HepG2 (cell line): ENCODE results near the gene SHISA9. TPM values are rescaled to one million over a fixed set of nuclear protein-coding genes. Genes with fewer than 3 reads are reported as not detected.

Experiments
- ATAC-seq: fragments of 200-7000 bp; cut with Tn5 transposase; 3 replicates; pipeline ENCODE4 v1.9.1; 2020; ENCODE audit warnings: mild to moderate bottlenecking, moderate library complexity
- BruUV-seq: library from RNA; stranded (reverse); fragments of 400-500 nt; replicated peaks from 2 replicates; lab custom pipeline; 2021; lab: Mats Ljungman, UMichigan
- CTCF ChIA-PET: fragments of 300-600 bp; formaldehyde crosslinking; extraction: SDS; loops from one replicate; lab custom pipeline; 2021; ENCODE audit warnings: low total read pairs, inconsistent platforms, low intra/inter-chr PET ratio; lab: Yijun Ruan, JAX
- POLR2A ChIA-PET: fragments of 350-600 bp; sonication (Branson Sonifier 250); formaldehyde crosslinking; loops from one replicate; lab custom pipeline; 2020; ENCODE audit warnings: antibody characterized with exemption, inconsistent platforms; lab: Yijun Ruan, JAX
- DNase-seq: peaks from one replicate; pipeline ENCODE4 v3.0.0-alpha.2; 2015; ENCODE audit warnings: low spot score
- FAIRE-seq: peaks from 3 replicates; lab custom pipeline; 2011; peaks lifted over from hg19 to GRCh38; lab: Jason Lieb, UNC
- H2AFZ ChIP-seq: one replicate; pipeline ENCODE4 v1.6.1; 2011; ENCODE audit warnings: low read length, inconsistent platforms
- H3K27ac ChIP-seq: fragments of 300-600 bp; 3 replicates; pipeline ENCODE4 v1.8.0; 2011; ENCODE audit warnings: mixed run types, mild to moderate bottlenecking, mixed read lengths, low read length, inconsistent platforms; ENCODE audit not compliant: insufficient read depth; ENCODE audit errors: extremely low read length
- H3K27me3 ChIP-seq, 2 experiments: fragments of 200-600 bp in 1 of 2; 2 replicates in 1 of 2; 3 replicates in 1 of 2; pipeline versions ENCODE4 v1.6.0 to v1.8.0; 2011; ENCODE audit warnings: low read length in 2 of 2, mild to moderate bottlenecking in 2 of 2, moderate library complexity in 2 of 2, inconsistent platforms in 1 of 2; ENCODE audit not compliant: insufficient read depth in 2 of 2, control insufficient read depth in 1 of 2
- H3K36me3 ChIP-seq, 2 experiments: fragments of 200-600 bp in 1 of 2; replicated peaks in 1 of 2; 2 replicates in 1 of 2; 3 replicates in 1 of 2; pipeline versions ENCODE4 v1.5.1 to v1.8.0; 2011; ENCODE audit warnings: low read length in 2 of 2, inconsistent platforms in 1 of 2; ENCODE audit not compliant: insufficient read depth in 2 of 2, control insufficient read depth in 1 of 2
- H3K4me1 ChIP-seq: 2 replicates; pipeline ENCODE4 v1.5.1; 2012; ENCODE audit warnings: low read length, inconsistent platforms; ENCODE audit not compliant: insufficient read depth
- H3K4me2 ChIP-seq: 2 replicates; pipeline ENCODE4 v1.6.0; 2011; ENCODE audit warnings: low read depth, low read length, inconsistent platforms
- H3K4me3 ChIP-seq, 3 experiments: fragments of 200-600 bp in 1 of 3; sonication (generic), shearing (Covaris generic) in 1 of 3; replicated peaks in 1 of 3; 2 replicates each; pipeline ENCODE4 v1.5.1; 2011 to 2016; ENCODE audit warnings: low read length in 3 of 3, inconsistent platforms in 2 of 3, low read depth in 2 of 3, mild to moderate bottlenecking in 2 of 3, control low read depth in 1 of 3, mixed read lengths in 1 of 3; ENCODE audit not compliant: insufficient read depth in 1 of 3
- H3K79me2 ChIP-seq: one replicate; pipeline ENCODE4 v1.6.1; 2011; ENCODE audit warnings: low read length, inconsistent platforms; ENCODE audit not compliant: insufficient read depth
- H3K9ac ChIP-seq: 2 replicates; pipeline ENCODE4 v1.6.0; 2011; ENCODE audit warnings: mild to moderate bottlenecking, low read depth, low read length, inconsistent platforms; ENCODE audit not compliant: insufficient read depth
- H3K9me3 ChIP-seq: 2 replicates; pipeline ENCODE4 v1.5.1; 2012; ENCODE audit warnings: mild to moderate bottlenecking, low read length
- H4K20me1 ChIP-seq: 2 replicates; pipeline ENCODE4 v1.6.0; 2011; ENCODE audit warnings: inconsistent platforms, mild to moderate bottlenecking, low read length, moderate library complexity; ENCODE audit not compliant: insufficient read depth
- ATF2 ChIP-seq: sonication (generic); formaldehyde crosslinking; IDR thresholded peaks from 2 replicates; pipeline ENCODE4 v1.4.0; 2020; ENCODE audit warnings: missing genetic modification reagents
- HBP1 ChIP-seq: IDR thresholded peaks from 2 replicates; pipeline ENCODE4 v1.6.1; 2016; ENCODE audit warnings: low read depth, control low read depth
- HOXA5 ChIP-seq: sonication (generic); formaldehyde crosslinking; IDR thresholded peaks from 2 replicates; pipeline ENCODE4 v1.4.0; 2020; ENCODE audit warnings: missing genetic modification reagents
- MAZ ChIP-seq, 2 experiments: sonication (generic) in 1 of 2; formaldehyde crosslinking in 1 of 2; IDR thresholded peaks; 2 replicates each; pipeline versions ENCODE4 v1.5.0 to v1.6.1; 2012 to 2020; ENCODE audit warnings: low read depth in 2 of 2, mild to moderate bottlenecking in 2 of 2, borderline replicate concordance in 1 of 2, improper control_type of control experiment in 1 of 2, low read length in 1 of 2, missing genetic modification reagents in 1 of 2, moderate library complexity in 1 of 2
- PLSCR1 ChIP-seq: sonication (generic); formaldehyde crosslinking; IDR thresholded peaks from 2 replicates; pipeline ENCODE4 v1.5.0; 2020; ENCODE audit warnings: missing genetic modification reagents, mild to moderate bottlenecking, borderline replicate concordance
- XRCC5 ChIP-seq: fragments of 200-400 bp; formaldehyde crosslinking; optimal IDR thresholded peaks from 2 replicates; pipeline ENCODE3; 2017; ENCODE audit warnings: mild to moderate bottlenecking, low read length
- ZNF34 ChIP-seq: sonication (generic); formaldehyde crosslinking; IDR thresholded peaks from 2 replicates; pipeline ENCODE4 v1.4.0; 2020; ENCODE audit warnings: mild to moderate bottlenecking, missing genetic modification reagents, borderline replicate concordance
- WGBS: methylation state at CpG from one replicate; pipeline ENCODE4 v1.1.6; 2017; ENCODE audit warnings: low lambda C conversion rate; 5-methylcytosine and 5-hydroxymethylcytosine counted together
- in situ Hi-C: cut with HindIII; loops from 2 replicates; pipeline ENCODE4 v1.10.0; 2017; ENCODE audit warnings: low pct_unique_long_range_greater_than_20kb; ENCODE audit not compliant: extremely low pct_ligation_motif_present
- intact Hi-C: fragments of 100-400 bp; cut with micrococcal nuclease; formaldehyde crosslinking; loops from one replicate; pipeline ENCODE4 v1.10.0; 2022; ENCODE audit not compliant: unreplicated experiment
- polyA plus RNA-seq, 8 experiments: library from polyadenylated mRNA; depleted of rRNA in 3 of 8; stranded (reverse) in 7 of 8; unstranded in 1 of 8; fragments of >200 nt; fragmentation: Illumina TruSeq in 4 of 8; extraction: Trizol in 4 of 8; gene quantifications; 2 replicates each; pipeline versions ENCODE4 v1.2.1 to v1.2.3, GENCODE V29; 2011 to 2016; ENCODE audit warnings: low read depth in 4 of 8, missing spikeins in 1 of 8, mixed read lengths in 1 of 8; ENCODE audit not compliant: insufficient read depth in 1 of 8
- total RNA-seq, 5 experiments: library from RNA; depleted of rRNA; stranded (reverse); fragments of >200 nt; fragmentation: Illumina TruSeq; extraction: Trizol; gene quantifications; 2 replicates each; pipeline ENCODE4 v1.2.3, GENCODE V29; 2016; ENCODE audit warnings: low read depth in 1 of 5

SHISA9 gene
- total and polyA plus RNA-seq, 2 of the 13 experiments (the other 11 are each of a cell fraction or from before 2014, with no cell fraction given), result 0.01 TPM; not detected in 1

DNA sequence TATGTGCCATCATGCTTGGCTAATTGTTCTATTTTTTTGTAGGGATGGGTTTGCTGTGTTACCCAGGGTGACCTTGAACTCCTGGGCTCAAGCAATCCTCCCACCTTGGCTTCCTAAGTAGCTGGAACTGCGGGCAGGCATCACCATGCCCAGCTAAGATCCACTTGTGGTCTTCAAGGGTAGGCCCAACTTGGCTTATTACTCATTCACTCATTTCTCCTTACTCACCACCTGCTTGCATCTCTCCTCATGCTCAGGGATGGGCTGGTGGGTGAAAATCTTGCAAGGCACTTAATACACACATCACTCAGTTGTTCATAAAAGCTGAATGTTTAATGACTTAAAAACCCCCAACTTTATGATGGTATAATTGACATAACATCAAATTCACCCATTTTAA, 207.8 kb downstream of the SHISA9 start:
- no TSS peak for BruUV-seq
- POLR2A ChIA-PET, result no interaction called here
- in situ Hi-C loops (no loop called here), intact Hi-C loops (no loop called here)
- Histone ChIP-seq H3K4me2 (no peak overlapping the region), H3K27me3 (no peaks in the 10 kb centered on the region), H3K36me3 (no peaks in the 10 kb centered on the region), H3K9me3 (no peaks in the 10 kb centered on the region), H3K9ac (no peak overlapping the region), H3K27ac (no peak overlapping the region), H4K20me1 (no peaks in the 10 kb centered on the region), H2AFZ (no peak overlapping the region), H3K79me2 (no peaks in the 10 kb centered on the region), H3K4me3 (no peak overlapping the region), H3K4me1 (peaks cover 41% of the 10 kb centered on the region)
- DNase-seq (no peak), FAIRE-seq (no peak), ATAC-seq (no peak)
- TF ChIP-seq ATF2 (CRISPR knock-in tag), result no peak
- no peak for TF ChIP-seq HBP1 (CRISPR knock-in tag)
- TF ChIP-seq MAZ (IDR thresholded peaks at IDR 0.05; ENCODE audit: borderline replicate concordance, low read depth, low read length), result no peak
- no peak for TF ChIP-seq MAZ (CRISPR knock-in tag; IDR thresholded peaks at IDR 0.05; ENCODE audit: low read depth)
- TF ChIP-seq HOXA5, result no peak
- no peak for TF ChIP-seq XRCC5
- no peak for TF ChIP-seq PLSCR1
- TF ChIP-seq ZNF34 (CRISPR knock-in tag), result no peak
- 80% methylated on average over 1 of the region's 1 CpG for WGBS
- CTCF ChIA-PET, result no interaction called here
